Type B pancreatic cell (in vitro differentiated cells): Measurements from ENCODE around the gene KRTAP9-2. TPM values are rescaled to one million over a fixed set of nuclear protein-coding genes. Genes with fewer than 3 reads are reported as not detected.
"Not testable (repeated sequence)": the region's sequence is repeated elsewhere in the genome, so short reads cannot be mapped to it uniquely, and the experiment has no call there.

Source experiments
- DNase-seq: peaks from one replicate; pipeline ENCODE4 v3.0.0; 2021; ENCODE audit warnings: mixed read lengths; ENCODE audit not compliant: unreplicated experiment; ENCODE audit errors: extremely low spot score
- H3K27ac Mint-ChIP-seq: 2 replicates; pipeline ENCODE4 v1.8.0; 2021; ENCODE audit warnings: mild to moderate bottlenecking, mixed read lengths
- H3K27me3 Mint-ChIP-seq: 2 replicates; pipeline ENCODE4 v1.8.0; 2021; ENCODE audit warnings: mixed read lengths
- H3K36me3 Mint-ChIP-seq: 2 replicates; pipeline ENCODE4 v1.8.0; 2021; ENCODE audit warnings: mixed read lengths
- H3K4me1 Mint-ChIP-seq: one replicate; pipeline ENCODE4 v1.8.0; 2021; ENCODE audit warnings: mixed read lengths; ENCODE audit not compliant: unreplicated experiment
- H3K4me3 Mint-ChIP-seq: 2 replicates; pipeline ENCODE4 v1.8.0; 2021; ENCODE audit warnings: mild to moderate bottlenecking, mixed read lengths
- H3K9me3 Mint-ChIP-seq: 2 replicates; pipeline ENCODE4 v1.8.0; 2021; ENCODE audit warnings: mixed read lengths
- CTCF ChIP-seq: fragments of 200-600 bp; sonication (generic); conservative IDR thresholded peaks from 2 replicates; pipeline ENCODE4 v1.5.0; 2021; ENCODE audit warnings: antibody characterized with exemption, mild to moderate bottlenecking
- long read RNA-seq: library from polyadenylated mRNA; unstranded; transcript quantifications from one replicate; pipeline ENCODE4 v2.0.0, GENCODE V29; 2020
- total RNA-seq: library from RNA; stranded (reverse); gene quantifications from 2 replicates; pipeline ENCODE4 v1.2.1, GENCODE V29; 2021; ENCODE audit warnings: low replicate concordance

The KRTAP9-2 gene
- total RNA-seq = not detected in 2 replicates
- long read RNA-seq = 0 reads

- H3K4me3 Mint-ChIP-seq, H3K27ac Mint-ChIP-seq, H3K4me1 Mint-ChIP-seq, H3K9me3 Mint-ChIP-seq, H3K36me3 Mint-ChIP-seq, DNase-seq: not testable (repeated sequence)
- peaks cover 11% of the 10 kb centered on the region for H3K27me3 Mint-ChIP-seq
Measured at GRCh38 chr17:41226598-41227095, at the start of gene KRTAP9-2. Gene KRTAP9-2, plus strand, starts transcription at chr17:41226648. Its CDS starts 7 bp downstream, at chr17:41226655.

GRCh38 chr17:41176744-41177387, 49.6 kb upstream of the KRTAP9-2 start:
- Mint-ChIP-seq H3K27ac (no peak overlapping the region), H3K4me1 (no peaks in the 10 kb centered on the region), H3K27me3 (peaks cover 6% of the 10 kb centered on the region), H3K36me3 (no peaks in the 10 kb centered on the region), H3K4me3 (no peak overlapping the region), H3K9me3 (no peaks in the 10 kb centered on the region)
- no peak for DNase-seq
- TF ChIP-seq CTCF = no peak

- no peak within 1 kb of the TSS for H3K4me3 Mint-ChIP-seq
Measured at GRCh38 chr17:41177727-41178271, 48.6 kb upstream of the KRTAP9-2 start, which contains the start of gene KRTAP4-2. Gene KRTAP4-2, minus strand, starts transcription at chr17:41178221. Its CDS starts 57 bp downstream, at chr17:41178164.

GRCh38 chr17:41178341-41178740, 48.1 kb upstream of the KRTAP9-2 start:
- no peak for DNase-seq
- Mint-ChIP-seq H3K36me3 (no peaks in the 10 kb centered on the region), H3K4me3 (no peak overlapping the region), H3K27ac (no peak overlapping the region), H3K27me3 (peaks cover 6% of the 10 kb centered on the region), H3K4me1 (no peaks in the 10 kb centered on the region), H3K9me3 (no peaks in the 10 kb centered on the region)
- TF ChIP-seq CTCF = no peak

More at GRCh38 chr17:41177727-41178271, 48.6 kb upstream of the KRTAP9-2 start, which contains the start of gene KRTAP4-2:
- TF ChIP-seq CTCF = no peak
- peaks cover 6% of the 10 kb centered on the region for H3K27me3 Mint-ChIP-seq
- H3K27ac Mint-ChIP-seq = no peak within 1 kb of the TSS
- H3K4me1 Mint-ChIP-seq = no peaks in the 10 kb centered on the region
- no peaks in the 10 kb centered on the region for H3K9me3 Mint-ChIP-seq
- DNase-seq = no peak
- H3K36me3 Mint-ChIP-seq = no peaks in the 10 kb centered on the region

- H3K4me3 Mint-ChIP-seq = no peak overlapping the region
- H3K36me3 Mint-ChIP-seq = no peaks in the 10 kb centered on the region
- no peaks in the 10 kb centered on the region for H3K4me1 Mint-ChIP-seq
- no peak for TF ChIP-seq CTCF
- DNase-seq = no peak
- H3K9me3 Mint-ChIP-seq = no peaks in the 10 kb centered on the region
- H3K27ac Mint-ChIP-seq = no peak overlapping the region
- H3K27me3 Mint-ChIP-seq = peaks cover 6% of the 10 kb centered on the region
Measured at GRCh38 chr17:41178843-41179616, 47.4 kb upstream of the KRTAP9-2 start.
